ENCODE results near the gene KLF13. TPM values are rescaled to one million over a fixed set of nuclear protein-coding genes. Genes with fewer than 3 reads are reported as not detected.

Gene KLF13
- polyA plus RNA-seq, 1 experiment: 16.8 TPM

DNA sequence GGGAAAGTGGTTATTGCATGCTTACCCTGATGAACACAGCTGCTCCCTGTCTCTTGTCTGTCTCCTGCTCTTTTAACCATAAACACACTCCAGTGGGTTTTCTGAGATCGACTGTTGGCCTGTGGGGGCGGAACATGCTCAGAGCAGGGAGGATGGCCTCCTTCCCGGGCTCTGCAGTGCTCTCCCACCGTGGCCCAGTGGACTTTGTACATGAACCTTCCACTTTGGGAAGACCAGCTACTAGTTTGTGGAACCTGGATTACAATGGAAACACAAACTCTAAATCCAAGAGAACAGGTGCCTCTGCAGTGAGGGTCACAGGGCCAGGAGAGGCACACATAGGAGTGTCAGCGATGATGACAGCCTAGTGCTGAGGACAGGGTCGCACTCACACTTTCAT is 56.5 kb downstream of the KLF13 start:
- DNase-seq (ENCODE audit: low read depth, low spot score): no peak
- CTCF ChIA-PET: no interaction called here

DNA sequence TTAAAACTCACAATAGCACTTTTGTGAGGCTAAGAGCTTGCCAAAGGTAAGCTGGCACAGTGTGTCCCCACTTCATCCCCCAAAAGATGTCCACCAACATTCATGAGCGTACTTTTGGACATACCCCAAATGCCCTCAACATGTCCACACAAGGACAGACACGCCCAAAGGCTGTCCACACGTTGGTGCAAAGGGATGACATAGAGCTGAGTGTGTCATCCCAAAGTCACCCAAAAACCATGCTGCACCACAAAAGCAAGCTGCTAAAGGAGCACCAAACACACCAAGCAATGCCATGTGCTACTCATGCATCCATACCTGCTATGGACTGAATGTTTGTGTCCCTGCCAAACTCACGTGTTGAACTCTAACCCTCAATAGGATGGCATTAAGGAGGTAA is 57.9 kb downstream of the KLF13 start:
- H3K27ac ChIP-seq (ENCODE audit: low read depth, low read length): no peak overlapping the region
- ChIA-PET POLR2A (no interaction called here), CTCF (interaction anchor here (1.0 kb wide), 1 partner anchor 104 kb away, joined by 4 read pairs; no protein-coding TSS in a partner anchor)
- no peak for DNase-seq (ENCODE audit: low read depth, low spot score)
- TF ChIP-seq, protein P1, sequence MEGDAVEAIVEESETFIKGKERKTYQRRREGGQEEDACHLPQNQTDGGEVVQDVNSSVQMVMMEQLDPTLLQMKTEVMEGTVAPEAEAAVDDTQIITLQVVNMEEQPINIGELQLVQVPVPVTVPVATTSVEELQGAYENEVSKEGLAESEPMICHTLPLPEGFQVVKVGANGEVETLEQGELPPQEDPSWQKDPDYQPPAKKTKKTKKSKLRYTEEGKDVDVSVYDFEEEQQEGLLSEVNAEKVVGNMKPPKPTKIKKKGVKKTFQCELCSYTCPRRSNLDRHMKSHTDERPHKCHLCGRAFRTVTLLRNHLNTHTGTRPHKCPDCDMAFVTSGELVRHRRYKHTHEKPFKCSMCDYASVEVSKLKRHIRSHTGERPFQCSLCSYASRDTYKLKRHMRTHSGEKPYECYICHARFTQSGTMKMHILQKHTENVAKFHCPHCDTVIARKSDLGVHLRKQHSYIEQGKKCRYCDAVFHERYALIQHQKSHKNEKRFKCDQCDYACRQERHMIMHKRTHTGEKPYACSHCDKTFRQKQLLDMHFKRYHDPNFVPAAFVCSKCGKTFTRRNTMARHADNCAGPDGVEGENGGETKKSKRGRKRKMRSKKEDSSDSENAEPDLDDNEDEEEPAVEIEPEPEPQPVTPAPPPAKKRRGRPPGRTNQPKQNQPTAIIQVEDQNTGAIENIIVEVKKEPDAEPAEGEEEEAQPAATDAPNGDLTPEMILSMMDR (IDR thresholded peaks at IDR 0.05; ENCODE audit: low read depth, low read length): no peak
- H3K9me3 ChIP-seq (ENCODE audit: control insufficient read depth, insufficient read depth, low read length): peaks cover 3% of the 10 kb centered on the region; the same call in 1 of the 2 replicates
- no peaks in the 10 kb centered on the region for H3K27me3 ChIP-seq (ENCODE audit: control insufficient read depth, insufficient read depth, low read length)
- no peak overlapping the region for H3K4me3 ChIP-seq (ENCODE audit: low read depth, low read length)

More for the DNA sequence above, 56.5 kb downstream of the KLF13 start:
- Histone ChIP-seq H3K4me3 (ENCODE audit: low read depth, low read length) (no peak overlapping the region), H3K27me3 (ENCODE audit: control insufficient read depth, insufficient read depth, low read length) (no peaks in the 10 kb centered on the region), H3K27ac (ENCODE audit: low read depth, low read length) (no peak overlapping the region), H3K9me3 (ENCODE audit: control insufficient read depth, insufficient read depth, low read length) (peaks cover 3% of the 10 kb centered on the region; the same call in 1 of the 2 replicates)
- TF ChIP-seq, protein P1 (IDR thresholded peaks at IDR 0.05; ENCODE audit: low read depth, low read length): no peak
- POLR2A ChIA-PET: no interaction called here

DNA sequence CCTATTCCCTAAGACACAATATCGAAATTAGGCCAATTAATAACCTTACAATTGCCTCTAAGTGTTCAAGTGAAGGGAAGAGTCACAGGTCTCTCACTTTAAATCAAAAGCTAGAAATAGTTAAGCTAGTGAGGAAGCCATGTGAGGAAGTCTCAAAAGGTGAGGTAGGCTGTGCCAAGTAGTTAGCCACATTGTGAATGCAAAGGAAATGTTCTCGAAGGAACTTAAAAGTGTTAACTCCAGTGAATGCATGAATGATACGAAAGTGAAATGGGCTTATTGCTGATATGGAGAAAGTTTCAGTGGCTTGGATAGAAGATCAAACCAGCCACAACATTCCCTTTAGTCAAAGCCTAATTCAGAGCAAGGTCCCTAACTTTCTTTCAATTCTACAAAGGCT is 59.1 kb downstream of the KLF13 start:
- no peak for DNase-seq (ENCODE audit: low read depth, low spot score)
- TF ChIP-seq, protein P1 (IDR thresholded peaks at IDR 0.05; ENCODE audit: low read depth, low read length): no peak
- ChIA-PET POLR2A (no interaction called here), CTCF (interaction anchor here (1.3 kb wide), 1 partner anchor 103 kb away, joined by 5 read pairs; no protein-coding TSS in a partner anchor)
- H3K27ac ChIP-seq (ENCODE audit: low read depth, low read length): no peak overlapping the region
- H3K4me3 ChIP-seq (ENCODE audit: low read depth, low read length): no peak overlapping the region
- no peaks in the 10 kb centered on the region for H3K27me3 ChIP-seq (ENCODE audit: control insufficient read depth, insufficient read depth, low read length)
- peaks cover 2% of the 10 kb centered on the region for H3K9me3 ChIP-seq (ENCODE audit: control insufficient read depth, insufficient read depth, low read length)

DNA sequence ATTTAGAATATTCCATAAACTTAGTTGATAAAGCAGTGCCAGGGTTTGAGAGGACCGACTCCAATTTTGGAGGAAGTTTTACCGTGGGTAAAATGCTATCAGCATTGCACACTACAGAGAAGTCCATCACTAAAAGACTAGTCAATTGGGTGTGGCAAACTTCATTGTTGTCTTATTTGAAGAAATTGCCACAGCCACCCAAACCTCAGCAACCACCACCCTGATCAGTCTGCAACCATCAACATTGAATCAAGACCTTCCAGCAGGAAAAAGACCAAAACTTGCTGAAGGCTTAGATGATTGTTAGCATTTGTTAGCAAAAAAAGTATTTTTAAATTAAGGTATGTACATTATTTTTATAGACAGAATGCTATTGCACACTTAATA is 60.5 kb downstream of the KLF13 start:
- TF ChIP-seq, protein P1 (IDR thresholded peaks at IDR 0.05; ENCODE audit: low read depth, low read length): no peak
- no peak for DNase-seq (ENCODE audit: low read depth, low spot score)
- H3K4me3 ChIP-seq (ENCODE audit: low read depth, low read length): no peak overlapping the region
- no peak overlapping the region for H3K27ac ChIP-seq (ENCODE audit: low read depth, low read length)
- ChIA-PET CTCF (interaction anchor here (0.8 kb wide), 1 partner anchor 102 kb away, joined by 3 read pairs; no protein-coding TSS in a partner anchor), POLR2A (no interaction called here)
- no peaks in the 10 kb centered on the region for H3K27me3 ChIP-seq (ENCODE audit: control insufficient read depth, insufficient read depth, low read length)
- H3K9me3 ChIP-seq (ENCODE audit: control insufficient read depth, insufficient read depth, low read length): no peaks in the 10 kb centered on the region; the same call in none of the 2 replicates

DNA sequence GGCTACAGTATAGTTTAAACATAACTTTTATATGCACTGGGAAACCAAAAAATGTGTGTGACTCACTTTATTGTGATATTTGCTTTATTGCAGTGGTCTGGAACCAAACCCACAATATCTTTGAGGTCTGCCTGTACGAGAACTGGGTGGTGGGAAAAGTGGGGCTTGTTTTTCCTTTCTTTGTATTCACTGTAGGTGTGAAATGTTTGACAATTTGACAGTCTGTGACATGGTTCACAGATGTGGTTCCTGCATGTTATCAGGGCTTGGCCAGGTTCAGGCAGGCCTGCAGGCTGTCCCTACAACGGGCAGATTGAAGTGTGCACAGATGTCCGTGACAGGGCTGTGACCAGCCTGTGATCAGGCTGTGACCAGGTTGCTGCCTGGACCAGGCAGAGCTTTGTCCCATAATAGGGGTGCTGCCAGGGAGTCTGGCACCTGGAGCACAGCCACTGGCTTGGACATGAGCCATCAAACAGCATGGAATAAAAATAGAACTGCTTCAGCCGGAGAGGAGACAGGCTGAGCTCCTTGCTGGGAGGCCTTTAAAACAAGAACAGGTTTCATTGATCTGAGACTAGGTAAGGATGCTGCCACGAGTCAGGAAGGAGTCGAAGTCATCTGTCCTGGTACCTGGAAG is 61.0 kb downstream of the KLF13 start:
- DNase-seq (ENCODE audit: low read depth, low spot score): no peak
- no peak overlapping the region for H3K27ac ChIP-seq (ENCODE audit: low read depth, low read length)
- CTCF ChIA-PET: interaction anchor here (0.8 kb wide), 1 partner anchor 101 kb away, joined by 3 read pairs; no protein-coding TSS in a partner anchor
- TF ChIP-seq, protein P1 (IDR thresholded peaks at IDR 0.05; ENCODE audit: low read depth, low read length): no peak
- no peak overlapping the region for H3K4me3 ChIP-seq (ENCODE audit: low read depth, low read length)
- H3K9me3 ChIP-seq (ENCODE audit: control insufficient read depth, insufficient read depth, low read length): no peaks in the 10 kb centered on the region; the same call in 1 of the 2 replicates
- no peaks in the 10 kb centered on the region for H3K27me3 ChIP-seq (ENCODE audit: control insufficient read depth, insufficient read depth, low read length)
- POLR2A ChIA-PET: no interaction called here

All from AG04450 (cell line).